IPS-18c (cell line): ENCODE measurements around the gene LOXL4.
"Not testable (repeated sequence)": the region's sequence is repeated elsewhere in the genome, so short reads cannot be mapped to it uniquely, and the experiment has no call there.

Experiments
- H3K4me3 ChIP-seq: 2 replicates; pipeline ENCODE4 v1.7.0; 2013; ENCODE audit warnings: low read depth, mild to moderate bottlenecking, low read length, moderate library complexity; ENCODE audit not compliant: insufficient read depth
- H3K9me3 ChIP-seq: one replicate; pipeline ENCODE4 v1.6.1; 2013; ENCODE audit warnings: mild to moderate bottlenecking, low read length, moderate library complexity; ENCODE audit not compliant: control insufficient read depth, insufficient read depth

LOXL4 gene

DNA sequence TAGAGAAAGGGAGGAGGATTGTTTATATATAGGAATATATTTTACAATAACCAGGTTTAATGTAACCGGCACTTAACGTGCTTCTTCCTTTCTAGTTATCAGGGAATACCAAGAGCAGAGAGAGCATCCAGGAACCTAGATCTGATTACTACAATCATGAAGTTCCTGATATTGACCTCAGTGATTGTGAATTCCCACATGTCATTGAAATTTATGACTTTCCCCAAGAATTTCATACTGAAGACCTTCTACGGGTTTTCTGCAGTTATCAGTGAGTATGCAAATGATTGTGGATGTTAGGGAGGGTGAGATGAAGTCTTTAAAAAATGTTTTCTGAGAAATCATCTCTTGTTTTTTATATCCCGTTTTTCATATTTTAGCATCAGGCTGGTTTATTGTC is 36.6 kb downstream of the LOXL4 start:
- Histone ChIP-seq H3K9me3 (no peaks in the 10 kb centered on the region), H3K4me3 (no peak overlapping the region)

- not testable (repeated sequence) for H3K4me3 ChIP-seq, H3K9me3 ChIP-seq
Observed at GRCh38 chr10:98228266-98228665, 39.7 kb downstream of the LOXL4 start.

GRCh38 chr10:98227713-98228112 is 40.3 kb downstream of the LOXL4 start:
- H3K9me3 ChIP-seq, H3K4me3 ChIP-seq: not testable (repeated sequence)

GRCh38 chr10:98226508-98227144 is 41.4 kb downstream of the LOXL4 start:
- no peaks in the 10 kb centered on the region for H3K9me3 ChIP-seq
- no peak overlapping the region for H3K4me3 ChIP-seq

DNA sequence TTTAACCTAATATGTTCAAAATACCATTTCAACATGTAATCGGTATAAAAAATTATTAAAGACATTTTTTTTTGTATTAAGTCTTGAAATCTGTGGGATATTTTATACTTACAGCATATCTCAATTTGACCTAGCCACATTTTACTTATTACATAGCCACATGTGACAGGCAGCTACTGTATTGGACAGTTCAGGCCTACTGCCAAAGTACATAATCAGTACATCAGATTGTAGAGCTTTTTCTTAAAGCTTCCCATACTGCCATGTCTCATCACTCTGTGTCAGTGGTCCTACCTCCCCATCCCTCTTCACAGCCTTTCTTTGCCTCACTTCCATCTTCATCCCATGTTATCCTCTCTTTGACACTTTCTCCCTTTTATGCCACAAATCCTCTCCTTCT is 43.0 kb downstream of the LOXL4 start:
- Histone ChIP-seq H3K9me3 (no peaks in the 10 kb centered on the region), H3K4me3 (no peak overlapping the region)

- no peaks in the 10 kb centered on the region for H3K9me3 ChIP-seq
- no peak overlapping the region for H3K4me3 ChIP-seq
Observed at GRCh38 chr10:98224509-98224908, 43.5 kb downstream of the LOXL4 start.

GRCh38 chr10:98223874-98224273 is 44.1 kb downstream of the LOXL4 start:
- Histone ChIP-seq H3K4me3 (no peak overlapping the region), H3K9me3 (no peaks in the 10 kb centered on the region)

DNA sequence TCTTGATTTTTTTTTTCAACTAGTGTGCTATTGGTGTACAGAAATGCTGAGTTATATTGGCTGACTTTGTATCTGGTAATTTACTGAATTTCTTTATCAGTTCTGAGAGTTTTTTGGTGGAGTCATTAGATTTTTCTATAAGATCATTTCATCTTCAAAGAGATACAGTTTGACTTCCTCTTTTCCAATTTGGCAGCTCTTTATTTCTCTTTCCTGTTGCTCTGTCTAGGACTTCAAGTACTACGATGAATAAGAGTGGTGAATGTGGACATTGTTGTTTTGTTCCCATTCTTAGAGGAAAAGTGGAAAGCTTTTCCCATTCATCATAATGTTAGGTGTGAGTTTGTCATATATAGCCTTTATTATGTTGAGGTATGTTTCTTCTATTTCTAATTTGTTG is 50.2 kb downstream of the LOXL4 start:
- Histone ChIP-seq H3K4me3 (no peak overlapping the region), H3K9me3 (no peaks in the 10 kb centered on the region)

GRCh38 chr10:98215373-98215772 is 52.6 kb downstream of the LOXL4 start:
- Histone ChIP-seq H3K4me3 (no peak overlapping the region), H3K9me3 (no peaks in the 10 kb centered on the region)

- no peak overlapping the region for H3K4me3 ChIP-seq
Observed at GRCh38 chr10:98213740-98214139, 54.3 kb downstream of the LOXL4 start.

GRCh38 chr10:98212196-98212595 is 55.8 kb downstream of the LOXL4 start:
- Histone ChIP-seq H3K4me3 (no peak overlapping the region), H3K9me3 (no peaks in the 10 kb centered on the region)

More at GRCh38 chr10:98213740-98214139, 54.3 kb downstream of the LOXL4 start:
- H3K9me3 ChIP-seq, result no peaks in the 10 kb centered on the region

DNA sequence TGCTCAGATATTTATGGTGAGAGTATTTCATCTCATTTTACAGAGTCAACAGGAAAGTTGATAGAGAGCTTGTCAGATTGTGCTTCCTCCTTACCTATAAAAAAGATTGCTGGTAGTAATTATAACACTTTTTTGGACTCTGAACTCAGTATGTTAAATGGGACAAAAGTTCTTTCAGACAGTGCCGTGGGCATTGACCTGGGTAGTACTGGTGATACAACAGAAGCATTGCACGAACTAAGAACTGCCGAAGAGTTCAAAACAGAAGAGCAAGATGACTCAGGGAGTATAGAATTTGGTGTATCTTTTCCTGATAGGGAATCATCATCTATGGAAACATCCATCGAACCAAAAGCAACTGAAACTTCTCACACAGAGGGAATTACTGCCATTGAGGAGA is 58.6 kb downstream of the LOXL4 start:
- no peak overlapping the region for H3K4me3 ChIP-seq
- no peaks in the 10 kb centered on the region for H3K9me3 ChIP-seq

DNA sequence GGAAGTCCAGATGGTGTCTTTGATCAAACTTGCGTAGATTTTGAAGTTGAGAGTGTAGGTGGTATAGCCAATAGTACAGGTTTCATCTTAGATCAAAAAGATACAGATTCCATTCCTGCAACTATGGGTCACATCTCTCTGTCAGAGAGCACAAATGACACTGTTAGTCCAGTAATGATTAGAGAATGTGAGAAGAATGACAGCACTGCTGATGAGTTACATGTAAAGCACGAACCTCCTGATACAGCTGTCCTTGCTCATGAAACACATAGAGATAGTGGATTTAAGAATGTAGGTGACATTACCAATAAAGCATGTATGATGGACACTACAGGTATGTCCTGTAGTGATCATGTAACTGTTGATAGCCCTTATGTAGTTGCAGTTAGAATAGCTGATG is 59.1 kb downstream of the LOXL4 start:
- Histone ChIP-seq H3K4me3 (no peak overlapping the region), H3K9me3 (no peaks in the 10 kb centered on the region)

- Histone ChIP-seq H3K4me3 (no peak overlapping the region), H3K9me3 (no peaks in the 10 kb centered on the region)
Observed at GRCh38 chr10:98205351-98205750, 62.6 kb downstream of the LOXL4 start.

DNA sequence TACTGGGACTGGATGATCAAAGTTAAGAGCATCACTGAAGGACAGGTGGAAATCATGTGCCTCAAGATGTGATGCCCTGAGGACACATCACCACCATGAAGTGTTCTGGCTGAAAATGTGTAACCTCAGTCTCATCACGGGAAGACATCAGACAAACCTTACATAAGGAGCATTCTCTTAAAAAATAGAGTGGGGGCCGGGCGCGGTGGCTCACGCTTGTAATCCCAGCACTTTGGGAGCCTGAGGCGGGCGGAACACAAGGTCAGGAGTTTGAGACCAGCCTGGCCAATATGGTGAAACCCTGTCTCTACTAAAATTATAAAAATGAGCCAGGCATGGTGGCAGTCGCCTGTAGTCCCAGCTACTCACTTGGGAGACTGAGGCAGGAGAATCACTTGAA is 65.6 kb downstream of the LOXL4 start:
- no peaks in the 10 kb centered on the region for H3K9me3 ChIP-seq
- H3K4me3 ChIP-seq, result no peak overlapping the region

GRCh38 chr10:98201760-98202159 is 66.2 kb downstream of the LOXL4 start:
- H3K9me3 ChIP-seq, result no peaks in the 10 kb centered on the region

More at GRCh38 chr10:98201760-98202159, 66.2 kb downstream of the LOXL4 start:
- H3K4me3 ChIP-seq, result no peak overlapping the region
